ENCODE data around the gene PPID. TPM values are rescaled to one million over a fixed set of nuclear protein-coding genes. Genes with fewer than 3 reads are reported as not detected.

PPID gene
- total RNA-seq, 4 donors from 2014 or later: 14.7 to 41.1 (median 24.6) TPM

Small RNAs within 50 kb of the gene (small RNA-seq; reads per million reads assigned to genes)
- not detected for gene RF00012

Other genes with a start within 250 kb of the PPID start
- gene RXFP1, start 201.5 kb downstream of the PPID start, total RNA-seq: not detected
- 1 to 10 TPM; 3.0 to 6.5 (median 4.2) TPM for gene C4orf46, start 51.5 kb downstream of the PPID start, total RNA-seq
- 10 to 100 TPM; 48.7 to 72.7 (median 54.2) TPM for gene ETFDH, start 51.1 kb downstream of the PPID start, total RNA-seq
- gene FNIP2, start 45.6 kb upstream of the PPID start, total RNA-seq: 10 to 100 TPM; 64.1 to 97.1 (median 83.9) TPM